Right lobe of liver (tissue), 6 donors: Measurements from ENCODE around the gene PLVAP. TPM values are rescaled to one million over a fixed set of nuclear protein-coding genes. Genes with fewer than 3 reads are reported as not detected.

ENCODE experiments used
- ATAC-seq, 4 donors: fragments of 200-7000 bp; cut with Tn5 transposase; one replicate each; pipeline ENCODE4 v1.9.1; 2020; ENCODE audit warnings: mild to moderate bottlenecking in 4 of 4, moderate library complexity in 4 of 4
- DNase-seq, 3 donors: peaks; one replicate each; pipeline ENCODE4 v3.0.0-alpha.2; 2020
- H3K27ac ChIP-seq, 3 donors: fragments of 200-600 bp; one replicate each; pipeline ENCODE4 v1.8.0; 2022
- H3K27me3 ChIP-seq, 2 donors: fragments of 200-600 bp; one replicate each; pipeline ENCODE4 v1.8.0; 2022
- H3K36me3 ChIP-seq, 4 donors: fragments of 200-600 bp; sonication (generic) in 1 of 4; one replicate each; pipeline versions ENCODE4 v1.5.1 to v1.8.0; 2017 to 2022; ENCODE audit warnings: control low read depth in 1 of 4
- H3K4me1 ChIP-seq, 4 donors: fragments of 200-600 bp; sonication (generic) in 1 of 4; one replicate each; pipeline versions ENCODE4 v1.5.1 to v1.8.0; 2017 to 2022; ENCODE audit warnings: control low read depth in 1 of 4
- H3K4me3 ChIP-seq, 3 donors: fragments of 200-600 bp; one replicate each; pipeline ENCODE4 v1.8.0; 2022
- H3K9me3 ChIP-seq, 4 donors: fragments of 200-600 bp; sonication (generic) in 1 of 4; one replicate each; pipeline versions ENCODE4 v1.5.1 to v1.8.0; 2017 to 2022; ENCODE audit warnings: control low read depth in 1 of 4
- CTCF ChIP-seq, 4 donors: fragments of 200-600 bp in 3 of 4; fragments of 450-650 bp in 1 of 4; IDR thresholded peaks; one replicate each; pipeline versions ENCODE4 v1.5.1 to v1.8.0; 2016 to 2022; ENCODE audit warnings: antibody characterized with exemption in 4 of 4, mild to moderate bottlenecking in 2 of 4
- POLR2A ChIP-seq: fragments of 450-650 bp; IDR thresholded peaks from one replicate; pipeline ENCODE4 v1.6.1; 2017; ENCODE audit warnings: antibody characterized with exemption, mild to moderate bottlenecking
- WGBS: methylation state at CpG from one replicate; pipeline ENCODE4 v1.1.6; 2018; ENCODE audit warnings: low coverage, low lambda C conversion rate; ENCODE audit not compliant: insufficient coverage; ENCODE audit errors: missing lambda C conversion rate; 5-methylcytosine and 5-hydroxymethylcytosine counted together
- intact Hi-C, 2 donors: fragments of 100-400 bp; cut with DNase I; formaldehyde crosslinking; loops; one replicate each; pipeline versions ENCODE4 v1.11.2 to v1.14.1; 2022
- total RNA-seq, 6 experiments: library from RNA; depleted of rRNA in 2 of 6; stranded (reverse); fragments of >200 nt in 2 of 6; fragmentation: NEBNext Ultra II Directional in 3 of 6; extraction: Animal tissue kit (Norgen Biotek cat#: 25700) in 3 of 6; gene quantifications; one replicate each; pipeline versions ENCODE4 v1.1.0 to v1.2.4, GENCODE V29; 2016 to 2023
- donor health status: DM: no; HTN: yes; CAD: no.
- donor health status: DM: no; HTN: no; CAD: no.
- donor health status: DM: no; HTN: no; CAD: no.
- donor health status: DM: no; HTN: yes; CAD: no.
- donor health status: DM: no; HTN: yes; CAD: no.

Gene PLVAP
- total RNA-seq, 6 experiments from 2014 or later = 0.78 to 16.6 (median 4.1) TPM

GRCh38 chr19:17327654-17328516, 49.3 kb downstream of the PLVAP start:
- H3K27ac ChIP-seq = no peak overlapping the region
- intact Hi-C loops = no loop called here
- WGBS = 33% methylated on average over 26 of the region's 64 CpGs
- H3K36me3 ChIP-seq = no peaks in the 10 kb centered on the region
- no peaks in the 10 kb centered on the region for H3K9me3 ChIP-seq
- ATAC-seq (peak; percentile 38 to 66 (median 50)), DNase-seq (no peak)
- H3K4me3 ChIP-seq = peak overlapping the region in 2 of 3 donors; percentile 23 to 40
- H3K4me1 ChIP-seq = peaks cover 0 to 30% (median 10%) of the 10 kb centered on the region in 4 donors
- TF ChIP-seq POLR2A (no peak), CTCF (IDR thresholded peaks at IDR 0.05) (peak in 2 of 4 donors; percentile 7 to 11)
- H3K27me3 ChIP-seq = no peaks in the 10 kb centered on the region

GRCh38 chr19:17327068-17327653, 50.0 kb downstream of the PLVAP start:
- Histone ChIP-seq H3K36me3 (no peaks in the 10 kb centered on the region), H3K9me3 (no peaks in the 10 kb centered on the region), H3K27me3 (no peaks in the 10 kb centered on the region), H3K4me1 (peaks cover 0 to 30% (median 10%) of the 10 kb centered on the region in 4 donors), H3K27ac (no peak overlapping the region), H3K4me3 (no peak overlapping the region)
- TF ChIP-seq POLR2A (no peak), CTCF (IDR thresholded peaks at IDR 0.05) (no peak)
- ATAC-seq = no peak
- no peak for DNase-seq
- intact Hi-C loops = no loop called here
- 100% methylated on average over 2 of the region's 27 CpGs for WGBS

GRCh38 chr19:17326595-17326966, 50.6 kb downstream of the PLVAP start:
- Histone ChIP-seq H3K4me1 (peaks cover 0 to 30% (median 10%) of the 10 kb centered on the region in 4 donors), H3K4me3 (no peak overlapping the region), H3K9me3 (no peaks in the 10 kb centered on the region), H3K27ac (no peak overlapping the region), H3K27me3 (no peaks in the 10 kb centered on the region), H3K36me3 (no peaks in the 10 kb centered on the region)
- TF ChIP-seq CTCF (IDR thresholded peaks at IDR 0.05) (no peak), POLR2A (no peak)
- ATAC-seq (no peak), DNase-seq (no peak)
- intact Hi-C loops = no loop called here
- WGBS = 75% methylated on average over 6 of the region's 11 CpGs

- WGBS = 43% methylated on average over 13 of the region's 17 CpGs
- DNase-seq (peak in 1 of 3 donors; percentile 76), ATAC-seq (peak; percentile 48 to 69 (median 68))
- TF ChIP-seq POLR2A = no peak
- no peak for TF ChIP-seq CTCF (IDR thresholded peaks at IDR 0.05)
- Histone ChIP-seq H3K4me1 (peaks cover 0 to 30% (median 10%) of the 10 kb centered on the region in 4 donors), H3K27me3 (no peaks in the 10 kb centered on the region), H3K4me3 (no peak overlapping the region), H3K27ac (no peak overlapping the region), H3K9me3 (no peaks in the 10 kb centered on the region), H3K36me3 (no peaks in the 10 kb centered on the region)
- intact Hi-C loops = no loop called here
Observed at GRCh38 chr19:17325881-17326594, 51.1 kb downstream of the PLVAP start.
